Bronchial epithelial cell (primary cell): ENCODE measurements around the gene SUSD5. TPM values are rescaled to one million over a fixed set of nuclear protein-coding genes. Genes with fewer than 3 reads are reported as not detected.

Source experiments
- DNase-seq: peaks from one replicate; pipeline ENCODE4 v3.0.0-alpha.2; 2010; ENCODE audit warnings: low read depth
- FAIRE-seq: peaks from 2 replicates; lab custom pipeline; 2011; peaks lifted over from hg19 to GRCh38; lab: Jason Lieb, UNC
- H3K27me3 ChIP-seq: 2 replicates; pipeline ENCODE4 v1.5.1; 2011; ENCODE audit warnings: low read length; ENCODE audit not compliant: control insufficient read depth, insufficient read depth
- H3K36me3 ChIP-seq: 2 replicates; pipeline ENCODE4 v1.5.1; 2011; ENCODE audit warnings: low read length; ENCODE audit not compliant: control insufficient read depth, insufficient read depth
- H3K4me3 ChIP-seq: 2 replicates; pipeline ENCODE4 v1.5.1; 2011; ENCODE audit warnings: mild to moderate bottlenecking, low read depth, low read length, control low read depth
- total RNA-seq: library from RNA; depleted of rRNA; stranded (reverse); fragments of >200 nt; gene quantifications from 2 replicates; pipeline ENCODE4 v1.2.1, GENCODE V29; 2014
- TF ChIP-seq, protein P1 (sequence below): IDR thresholded peaks from 2 replicates; pipeline ENCODE4 v1.5.1; 2011; ENCODE audit warnings: mild to moderate bottlenecking, moderate library complexity, low read length, control low read depth, inconsistent platforms; ENCODE audit not compliant: insufficient read depth, severe bottlenecking

SUSD5 gene
- total RNA-seq, 1 donor from 2014 or later = not detected

DNA sequence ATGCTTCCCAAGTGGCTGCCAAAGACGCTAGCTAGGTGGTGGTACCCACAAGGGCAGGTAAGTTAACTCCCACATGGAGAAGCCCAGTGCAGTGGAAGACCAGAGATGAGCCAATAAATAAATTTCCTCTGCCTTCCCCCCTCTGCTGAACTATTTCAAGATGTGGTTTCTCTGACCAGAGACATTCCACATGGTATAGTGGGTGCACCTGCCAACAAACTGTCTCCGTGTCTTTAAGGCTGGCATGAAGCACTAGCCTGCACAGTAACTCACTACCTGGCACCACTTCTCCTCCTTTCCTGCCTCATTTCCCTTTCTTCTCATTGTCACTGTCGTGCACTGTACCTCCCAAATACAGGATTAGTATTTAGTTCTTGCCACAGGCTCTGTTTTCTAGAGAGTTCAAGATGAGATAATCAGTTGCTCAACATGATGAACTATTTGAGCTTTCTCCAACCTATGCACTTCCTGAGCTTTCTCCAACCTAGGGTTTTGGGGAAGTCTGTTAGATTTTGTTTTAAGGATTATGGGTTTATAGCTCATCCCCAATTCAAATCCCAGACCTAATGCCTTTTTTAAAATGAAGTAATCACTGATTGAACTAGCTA is 113.2 kb downstream of the SUSD5 start:
- H3K4me3 ChIP-seq = no peak overlapping the region
- no peak for DNase-seq
- H3K36me3 ChIP-seq = no peaks in the 10 kb centered on the region
- no peak for FAIRE-seq
- H3K27me3 ChIP-seq = no peaks in the 10 kb centered on the region
- TF ChIP-seq, protein P1, sequence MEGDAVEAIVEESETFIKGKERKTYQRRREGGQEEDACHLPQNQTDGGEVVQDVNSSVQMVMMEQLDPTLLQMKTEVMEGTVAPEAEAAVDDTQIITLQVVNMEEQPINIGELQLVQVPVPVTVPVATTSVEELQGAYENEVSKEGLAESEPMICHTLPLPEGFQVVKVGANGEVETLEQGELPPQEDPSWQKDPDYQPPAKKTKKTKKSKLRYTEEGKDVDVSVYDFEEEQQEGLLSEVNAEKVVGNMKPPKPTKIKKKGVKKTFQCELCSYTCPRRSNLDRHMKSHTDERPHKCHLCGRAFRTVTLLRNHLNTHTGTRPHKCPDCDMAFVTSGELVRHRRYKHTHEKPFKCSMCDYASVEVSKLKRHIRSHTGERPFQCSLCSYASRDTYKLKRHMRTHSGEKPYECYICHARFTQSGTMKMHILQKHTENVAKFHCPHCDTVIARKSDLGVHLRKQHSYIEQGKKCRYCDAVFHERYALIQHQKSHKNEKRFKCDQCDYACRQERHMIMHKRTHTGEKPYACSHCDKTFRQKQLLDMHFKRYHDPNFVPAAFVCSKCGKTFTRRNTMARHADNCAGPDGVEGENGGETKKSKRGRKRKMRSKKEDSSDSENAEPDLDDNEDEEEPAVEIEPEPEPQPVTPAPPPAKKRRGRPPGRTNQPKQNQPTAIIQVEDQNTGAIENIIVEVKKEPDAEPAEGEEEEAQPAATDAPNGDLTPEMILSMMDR = no peak

DNA sequence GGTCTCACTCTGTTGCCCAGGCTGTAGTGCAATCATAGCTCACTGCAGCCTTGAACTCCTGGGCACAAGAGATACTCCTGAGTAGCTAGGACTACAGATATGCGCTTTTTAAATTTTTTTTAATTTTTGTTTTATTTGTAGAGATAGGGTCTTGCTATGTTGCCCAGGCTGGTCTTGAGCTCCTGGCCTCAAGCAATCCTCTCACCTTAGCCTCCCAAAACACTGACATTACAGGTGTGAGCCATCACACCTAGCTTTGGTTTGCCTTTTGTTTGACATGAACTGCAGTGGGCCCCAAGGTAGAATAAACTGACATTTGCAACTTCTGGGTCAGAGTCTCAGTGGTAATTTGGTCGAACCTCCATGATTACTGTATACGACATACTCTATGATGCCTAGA is 113.8 kb downstream of the SUSD5 start:
- no peaks in the 10 kb centered on the region for H3K36me3 ChIP-seq
- FAIRE-seq (no peak), DNase-seq (no peak)
- H3K27me3 ChIP-seq = no peaks in the 10 kb centered on the region
- TF ChIP-seq, protein P1 = no peak
- H3K4me3 ChIP-seq = no peak overlapping the region

DNA sequence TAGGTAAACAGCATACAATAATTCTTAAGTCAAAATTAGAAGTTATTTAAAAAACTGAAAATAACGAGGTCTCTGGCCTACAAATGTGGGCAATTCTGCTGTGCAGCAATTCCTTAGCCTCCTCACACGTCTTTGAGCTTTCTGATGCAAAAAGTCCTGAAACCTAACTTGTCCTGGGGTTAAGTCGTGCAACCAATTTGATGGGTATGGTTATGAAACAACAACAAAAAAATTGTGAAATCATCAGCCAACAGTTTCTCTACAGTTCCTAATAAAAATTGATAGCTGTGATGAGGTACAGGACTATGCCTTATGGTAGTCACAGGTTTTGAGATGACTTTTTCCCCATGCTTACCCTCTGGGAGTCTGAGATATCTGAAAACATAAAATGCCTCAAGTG is 115.1 kb downstream of the SUSD5 start:
- no peak for FAIRE-seq
- DNase-seq = no peak
- TF ChIP-seq, protein P1 = no peak
- no peak overlapping the region for H3K4me3 ChIP-seq
- no peaks in the 10 kb centered on the region for H3K36me3 ChIP-seq
- no peaks in the 10 kb centered on the region for H3K27me3 ChIP-seq

DNA sequence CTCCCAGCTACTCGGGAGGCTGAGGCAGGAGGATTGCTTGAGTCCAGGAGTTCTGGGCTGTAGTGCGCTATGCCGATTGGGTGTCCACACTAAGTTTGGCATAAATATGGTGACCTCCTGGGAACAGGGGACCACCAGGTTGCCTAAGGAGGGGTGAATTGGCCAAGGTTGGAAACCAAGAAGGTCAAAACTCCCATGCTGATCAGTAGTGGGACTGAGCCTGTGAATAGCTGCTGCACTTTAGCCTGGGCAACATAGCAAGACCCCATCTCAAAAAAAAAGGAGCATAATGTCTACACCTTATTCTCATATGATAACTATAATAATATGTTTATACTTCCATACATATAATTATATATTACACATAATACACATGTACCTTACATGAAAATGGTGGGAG is 115.6 kb downstream of the SUSD5 start:
- Histone ChIP-seq H3K4me3 (no peak overlapping the region), H3K27me3 (no peaks in the 10 kb centered on the region), H3K36me3 (no peaks in the 10 kb centered on the region)
- FAIRE-seq (no peak), DNase-seq (no peak)
- TF ChIP-seq, protein P1 = no peak

DNA sequence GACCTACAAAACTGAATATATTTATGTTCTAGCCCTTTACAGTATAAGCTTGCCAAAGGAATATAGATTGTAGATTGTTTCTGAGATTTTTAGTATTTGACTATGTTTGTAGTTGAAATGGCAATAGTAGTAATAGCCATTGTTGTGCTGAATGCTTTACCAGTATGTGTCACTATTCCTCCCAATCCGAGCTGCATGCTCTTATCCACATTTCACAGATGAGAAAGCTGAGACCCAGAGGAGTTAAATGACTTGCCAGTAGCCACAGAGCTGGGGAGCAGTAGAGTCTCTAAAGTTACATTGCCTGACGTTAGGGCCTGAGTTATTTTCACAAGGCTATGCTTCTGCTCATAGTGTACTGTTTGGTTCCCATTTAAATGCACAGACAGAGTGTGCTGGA is 118.4 kb downstream of the SUSD5 start:
- Histone ChIP-seq H3K4me3 (no peak overlapping the region), H3K27me3 (no peaks in the 10 kb centered on the region), H3K36me3 (no peaks in the 10 kb centered on the region)
- TF ChIP-seq, protein P1 = no peak
- DNase-seq (no peak), FAIRE-seq (no peak)

Other genes with a start within 250 kb of the SUSD5 start
- gene GLB1, start 121.7 kb downstream of the SUSD5 start, total RNA-seq = 36.2 and 47.4 TPM in 2 replicates
- 5.5 and 7.7 TPM in 2 replicates for gene TMPPE, start 121.7 kb downstream of the SUSD5 start, total RNA-seq
- gene CRTAP, start 104.8 kb downstream of the SUSD5 start, total RNA-seq = 114 and 155 TPM in 2 replicates
- gene FBXL2, start 58.6 kb upstream of the SUSD5 start, total RNA-seq = 9.1 and 13.4 TPM in 2 replicates
- 32.9 and 34.8 TPM in 2 replicates for gene UBP1, start 221.6 kb upstream of the SUSD5 start, total RNA-seq